A673 (cell line): ENCODE data around the gene CSTA.

Experiments
- CTCF ChIP-seq: fragments of 300-800, 200-600 bp; sonication (generic); conservative IDR thresholded peaks from 2 replicates; pipeline ENCODE4 v1.5.1; 2017; ENCODE audit warnings: low read depth, mild to moderate bottlenecking, antibody characterized with exemption, low read length, moderate library complexity, mixed read lengths
- EZH2 ChIP-seq: fragments of 200-600 bp; sonication (generic); IDR thresholded peaks from 2 replicates; pipeline ENCODE4 v1.6.1; 2017; ENCODE audit warnings: borderline replicate concordance, low read depth, mild to moderate bottlenecking, mixed read lengths, antibody characterized with exemption, low read length; ENCODE audit not compliant: poor library complexity, severe bottlenecking

- TF ChIP-seq EZH2: no peak
- no peak for TF ChIP-seq CTCF
These were observed 40.0 kb downstream of the CSTA start for GRCh38 chr3:122365073-122365472.
